Vagina (tissue), 2 donors: ENCODE data around the gene FRMPD4.
"Not testable (repeated sequence)": the region's sequence is repeated elsewhere in the genome, so short reads cannot be mapped to it uniquely, and the experiment has no call there.

Experiments used
- POLR2A ChIP-seq, 2 donors: fragments of 450-650 bp; IDR thresholded peaks; one replicate each; pipeline ENCODE4 v1.6.1; 2017; ENCODE audit warnings: antibody characterized with exemption in 2 of 2, mild to moderate bottlenecking in 2 of 2, moderate library complexity in 2 of 2
- POLR2AphosphoS5 ChIP-seq, 2 donors: sonication (generic); formaldehyde crosslinking; IDR thresholded peaks; one replicate each; pipeline ENCODE4 v1.9.0; 2017; ENCODE audit warnings: antibody characterized with exemption in 2 of 2, mild to moderate bottlenecking in 2 of 2, low read depth in 1 of 2; ENCODE audit not compliant: insufficient read depth in 1 of 2
- TF ChIP-seq, protein P1 (sequence below), 3 experiments: fragments of 450-650 bp in 2 of 3; fragments of 200-600 bp in 1 of 3; sonication (generic) in 1 of 3; IDR thresholded peaks; one replicate each; pipeline ENCODE4 v1.5.1; 2017 to 2019; ENCODE audit warnings: antibody characterized with exemption in 3 of 3, mild to moderate bottlenecking in 2 of 3, moderate library complexity in 2 of 3

DNA sequence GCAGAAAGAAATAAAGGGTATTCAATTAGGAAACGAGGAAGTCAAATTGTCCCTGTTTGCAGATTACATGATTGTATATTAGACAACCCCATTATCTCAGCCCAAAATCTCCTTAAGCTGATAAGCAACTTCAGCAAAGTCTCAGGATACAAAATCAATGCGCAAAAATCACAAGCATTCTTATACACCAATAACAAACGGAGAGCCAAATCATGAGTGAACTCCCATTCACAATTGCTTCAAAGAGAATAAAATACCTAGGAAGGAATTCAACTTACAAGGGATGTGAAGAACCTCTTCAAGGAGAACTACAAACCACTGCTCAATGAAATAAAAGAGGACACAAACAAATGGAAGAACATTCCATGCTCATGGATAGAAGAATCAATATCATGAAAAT, 404.0 kb downstream of the FRMPD4 start:
- TF ChIP-seq, protein P1, sequence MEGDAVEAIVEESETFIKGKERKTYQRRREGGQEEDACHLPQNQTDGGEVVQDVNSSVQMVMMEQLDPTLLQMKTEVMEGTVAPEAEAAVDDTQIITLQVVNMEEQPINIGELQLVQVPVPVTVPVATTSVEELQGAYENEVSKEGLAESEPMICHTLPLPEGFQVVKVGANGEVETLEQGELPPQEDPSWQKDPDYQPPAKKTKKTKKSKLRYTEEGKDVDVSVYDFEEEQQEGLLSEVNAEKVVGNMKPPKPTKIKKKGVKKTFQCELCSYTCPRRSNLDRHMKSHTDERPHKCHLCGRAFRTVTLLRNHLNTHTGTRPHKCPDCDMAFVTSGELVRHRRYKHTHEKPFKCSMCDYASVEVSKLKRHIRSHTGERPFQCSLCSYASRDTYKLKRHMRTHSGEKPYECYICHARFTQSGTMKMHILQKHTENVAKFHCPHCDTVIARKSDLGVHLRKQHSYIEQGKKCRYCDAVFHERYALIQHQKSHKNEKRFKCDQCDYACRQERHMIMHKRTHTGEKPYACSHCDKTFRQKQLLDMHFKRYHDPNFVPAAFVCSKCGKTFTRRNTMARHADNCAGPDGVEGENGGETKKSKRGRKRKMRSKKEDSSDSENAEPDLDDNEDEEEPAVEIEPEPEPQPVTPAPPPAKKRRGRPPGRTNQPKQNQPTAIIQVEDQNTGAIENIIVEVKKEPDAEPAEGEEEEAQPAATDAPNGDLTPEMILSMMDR (IDR thresholded peaks at IDR 0.05) = not testable (repeated sequence)
- not testable (repeated sequence) for TF ChIP-seq POLR2AphosphoS5 (IDR thresholded peaks at IDR 0.05; ENCODE audit: insufficient read depth in 1 of 2, low read depth in 1 of 2); POLR2A (IDR thresholded peaks at IDR 0.05)
